ENCODE data around the gene MRPL22. TPM values are rescaled to one million over a fixed set of nuclear protein-coding genes. Genes with fewer than 3 reads are reported as not detected.
A peak's percentile ranks its signal among the peaks of the same experiment; 100 is the strongest.

Gene MRPL22
- total and polyA plus RNA-seq, 2 of the 13 experiments (the other 11 are each of a cell fraction or from before 2014, with no cell fraction given): 66.8 to 84.8 TPM

- TF ChIP-seq THRA (CRISPR knock-in tag; IDR thresholded peaks at IDR 0.05; ENCODE audit: borderline replicate concordance) (peak; percentile 75), CAMTA2 (CRISPR knock-in tag; IDR thresholded peaks at IDR 0.05; ENCODE audit: borderline replicate concordance) (no peak), BCL3 (CRISPR knock-in tag; IDR thresholded peaks at IDR 0.05) (peak; percentile 73; the same call in 1 of the 2 replicates), ZSCAN12 (CRISPR knock-in tag; IDR thresholded peaks at IDR 0.05) (no peak), ZNF703 (CRISPR knock-in tag; IDR thresholded peaks at IDR 0.05; ENCODE audit: borderline replicate concordance) (no peak; the same call in 1 of the 2 replicates), NKX3-1 (CRISPR knock-in tag; IDR thresholded peaks at IDR 0.05) (no peak), ZFP37 (CRISPR knock-in tag; IDR thresholded peaks at IDR 0.05; ENCODE audit: borderline replicate concordance) (no peak), NCOR1 (IDR thresholded peaks at IDR 0.05; ENCODE audit: borderline replicate concordance, low read length) (no peak), ZNF598 (CRISPR knock-in tag; IDR thresholded peaks at IDR 0.05; ENCODE audit: borderline replicate concordance) (peak; percentile 52; the same call in 1 of the 2 replicates), FOSL2 (CRISPR knock-in tag; IDR thresholded peaks at IDR 0.05) (peak; percentile 41; the same call in 1 of the 2 replicates), PHF21A (CRISPR knock-in tag; IDR thresholded peaks at IDR 0.05) (peak; percentile 86), ZNF225 (CRISPR knock-in tag; IDR thresholded peaks at IDR 0.05) (peak; percentile 47), MAF1 (CRISPR knock-in tag; IDR thresholded peaks at IDR 0.05; ENCODE audit: borderline replicate concordance) (no peak), NR3C1 (CRISPR knock-in tag; IDR thresholded peaks at IDR 0.05) (no peak), ZGPAT (CRISPR knock-in tag; IDR thresholded peaks at IDR 0.05) (peak; percentile 71; the same call in 1 of the 2 replicates), IRX3 (CRISPR knock-in tag; IDR thresholded peaks at IDR 0.05; ENCODE audit: borderline replicate concordance, low read depth) (no peak), HINFP (CRISPR knock-in tag; IDR thresholded peaks at IDR 0.05; ENCODE audit: low read depth) (peak; percentile 82), ZNF550 (CRISPR knock-in tag; IDR thresholded peaks at IDR 0.05; ENCODE audit: borderline replicate concordance) (no peak), ZKSCAN5 (CRISPR knock-in tag; IDR thresholded peaks at IDR 0.05) (no peak), ZNF839 (CRISPR knock-in tag; IDR thresholded peaks at IDR 0.05; ENCODE audit: borderline replicate concordance) (no peak), ZNF570 (CRISPR knock-in tag; IDR thresholded peaks at IDR 0.05; ENCODE audit: borderline replicate concordance) (0 out of 2 replicates have a peak, but pooled peaks have one; percentile 73), ZBTB25 (CRISPR knock-in tag; IDR thresholded peaks at IDR 0.05) (peak; percentile 68; the same call in 1 of the 2 replicates), ZC3H4 (CRISPR knock-in tag; IDR thresholded peaks at IDR 0.05; ENCODE audit: borderline replicate concordance) (no peak)
Measured at GRCh38 chr5:154937718-154938466, 3.0 kb upstream of the MRPL22 start, which contains the start of gene GEMIN5 (continued).
